ENCODE results near the gene PLN. TPM values are rescaled to one million over a fixed set of nuclear protein-coding genes. Genes with fewer than 3 reads are reported as not detected.
A peak's percentile ranks its signal among the peaks of the same experiment; 100 is the strongest.

The PLN gene
- total and polyA plus RNA-seq, 5 donors from 2014 or later, result 0.13 to 0.40 (median 0.27) TPM; not detected in 1

- H3K4me1 ChIP-seq (ENCODE audit: control insufficient read depth, insufficient read depth, low read length, poor library complexity, severe bottlenecking), result peaks cover 8% of the 10 kb centered on the region
- Mint-ChIP-seq H3K4me3 (no peak overlapping the region), H3K36me3 (peaks cover 55% of the 10 kb centered on the region), H3K4me1 (peaks cover 37 to 48% (median 39%) of the 10 kb centered on the region in 4 donors), H3K27ac (peak overlapping the region in 2 of 3 donors; percentile 2 to 73), H3K27me3 (no peaks in the 10 kb centered on the region), H3K9me3 (peaks cover 0 to 6% (median 3%) of the 10 kb centered on the region in 7 donors)
- peaks cover 0 to 5% of the 10 kb centered on the region in 2 experiments for H3K9me3 ChIP-seq (ENCODE audit: control insufficient read depth in 2 of 2, low read length in 2 of 2)
- H3K27me3 ChIP-seq (ENCODE audit: control insufficient read depth, insufficient read depth, low read length), result no peaks in the 10 kb centered on the region
- H3K27ac ChIP-seq (ENCODE audit: insufficient read depth, low read length, poor library complexity, severe bottlenecking), result no peak overlapping the region
- DNase-seq, result no peak
- H3K4me3 ChIP-seq (ENCODE audit: low read depth, low read length), result no peak overlapping the region
- peaks cover 3% of the 10 kb centered on the region for H3K36me3 ChIP-seq (ENCODE audit: control insufficient read depth, insufficient read depth, low read length)
- ATAC-seq (ENCODE audit: low read depth in 2 of 2), result no peak
These were observed 58.8 kb downstream of the PLN start for GRCh38 chr6:118606858-118607257.

Other genes starting within 250 kb of the PLN start
- gene CEP85L, start 103.3 kb downstream of the PLN start, total RNA-seq, result 96.4 TPM
- gene CEP85L, start 103.3 kb downstream of the PLN start, polyA plus RNA-seq, result 10 to 100 TPM; 19.3 to 32.0 (median 26.5) TPM

Measured in CD4-positive, CD25-positive, alpha-beta regulatory T cell (primary cell).